Astrocyte of the cerebellum (primary cell): ENCODE data around the gene TTN.

Experiments used
- DNase-seq: peaks from one replicate; pipeline ENCODE4 v3.0.0-alpha.2; 2011; ENCODE audit warnings: low read depth
- H3K4me3 ChIP-seq: 2 replicates; pipeline ENCODE4 v1.5.1; 2011; ENCODE audit warnings: mild to moderate bottlenecking, low read depth, low read length, moderate library complexity
- CTCF ChIP-seq: IDR thresholded peaks from 2 replicates; pipeline ENCODE4 v1.5.1; 2012; ENCODE audit warnings: low read length, low read depth, moderate library complexity, mild to moderate bottlenecking; ENCODE audit errors: missing control alignments
- in situ Hi-C: cut with HindIII; loops from 2 replicates; pipeline ENCODE4 v1.10.0; 2017; ENCODE audit warnings: low sequenced_read_pairs

Gene TTN

DNA sequence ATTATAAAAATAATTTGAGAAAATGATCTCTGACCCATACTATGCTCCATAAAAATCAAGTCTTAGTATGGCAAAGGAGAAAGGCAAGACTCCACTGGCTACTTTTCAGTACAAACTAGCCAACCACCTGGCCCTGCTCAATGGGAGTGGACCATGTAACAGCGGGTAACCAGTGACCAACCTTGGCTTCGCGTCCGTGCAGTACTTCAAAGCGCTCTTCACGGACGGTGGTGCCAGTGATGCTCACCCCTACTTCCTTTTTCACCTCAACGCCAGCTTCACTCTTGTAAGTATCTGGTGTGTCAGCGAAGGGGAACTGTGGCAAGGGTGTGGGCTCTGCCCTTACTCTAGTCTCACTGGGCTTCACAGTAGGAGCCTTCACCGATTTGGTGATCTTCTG, 23.3 kb downstream of the TTN start:
- in situ Hi-C loops: no loop called here
- no peak for TF ChIP-seq CTCF
- DNase-seq: no peak
- H3K4me3 ChIP-seq: no peak overlapping the region

DNA sequence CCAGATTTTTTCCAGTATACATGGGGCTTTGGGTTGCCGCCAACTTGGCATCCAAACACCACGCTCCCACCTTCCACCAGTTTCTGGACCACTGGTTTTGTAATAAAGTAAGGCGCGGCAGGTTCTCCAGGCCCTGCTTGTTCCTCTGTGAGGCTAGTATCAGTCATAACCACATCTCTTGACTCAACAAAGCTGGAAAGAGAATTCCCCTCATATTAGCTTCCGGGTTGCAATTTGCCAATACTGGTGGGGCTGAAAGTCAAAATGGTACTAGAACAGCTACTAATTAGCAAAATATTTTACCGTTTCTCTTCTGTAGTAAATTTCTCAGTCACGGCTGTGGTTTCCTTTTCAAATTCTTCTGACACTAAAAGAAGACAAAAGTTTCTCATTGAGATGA, 25.0 kb downstream of the TTN start:
- TF ChIP-seq CTCF: no peak

GRCh38 chr2:178777577-178777976, 29.6 kb downstream of the TTN start:
- TF ChIP-seq CTCF: no peak
- H3K4me3 ChIP-seq: no peak overlapping the region
- no peak for DNase-seq
- in situ Hi-C loops: no loop called here

More for the DNA sequence above, 25.0 kb downstream of the TTN start:
- no peak for DNase-seq
- H3K4me3 ChIP-seq: no peak overlapping the region
- in situ Hi-C loops: no loop called here

GRCh38 chr2:178776751-178777150, 30.5 kb downstream of the TTN start:
- TF ChIP-seq CTCF: no peak
- in situ Hi-C loops: no loop called here
- DNase-seq: no peak
- no peak overlapping the region for H3K4me3 ChIP-seq

- H3K4me3 ChIP-seq: no peak overlapping the region
- TF ChIP-seq CTCF: no peak
- in situ Hi-C loops: no loop called here
- no peak for DNase-seq
Measured at GRCh38 chr2:178775975-178776374, 31.2 kb downstream of the TTN start.

DNA sequence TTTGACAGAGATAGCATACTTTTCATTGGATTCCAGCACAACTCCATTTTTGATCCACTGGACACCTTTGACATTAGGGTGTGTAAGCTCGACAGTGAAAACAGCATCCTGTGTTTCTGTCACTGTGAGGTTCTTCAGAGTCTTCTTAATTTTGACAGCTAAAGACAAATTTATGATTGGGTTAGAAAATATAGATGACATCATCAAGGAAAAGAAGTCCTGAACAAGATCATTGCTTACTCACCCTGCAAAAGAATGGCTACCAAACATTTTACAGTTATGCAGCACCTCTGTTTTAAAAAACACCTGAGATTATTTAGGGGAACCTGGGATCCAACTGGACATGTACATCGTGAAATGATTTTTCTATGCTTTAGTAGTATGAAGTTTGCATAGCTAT, 36.7 kb downstream of the TTN start:
- no peak overlapping the region for H3K4me3 ChIP-seq
- TF ChIP-seq CTCF: no peak
- in situ Hi-C loops: no loop called here
- no peak for DNase-seq
